IMR-90 (cell line): ENCODE results near the gene GSDMA. TPM values are rescaled to one million over a fixed set of nuclear protein-coding genes. Genes with fewer than 3 reads are reported as not detected.

Experiments used
- ATAC-seq: fragments of 200-7000 bp; cut with Tn5 transposase; 2 replicates; pipeline ENCODE4 v1.9.1; 2020; ENCODE audit warnings: low read depth, mild to moderate bottlenecking, moderate library complexity
- BruUV-seq: library from RNA; stranded (reverse); fragments of 400-500 nt; replicated peaks from 2 replicates; lab custom pipeline; 2021; lab: Mats Ljungman, UMichigan
- CTCF ChIA-PET: fragments of 300-600 bp; formaldehyde crosslinking; extraction: SDS; loops from one replicate; lab custom pipeline; 2021; ENCODE audit warnings: antibody characterized with exemption; lab: Yijun Ruan, JAX
- POLR2A ChIA-PET: fragments of 300-600 bp; sonication (Branson Sonifier 250); formaldehyde crosslinking; loops from one replicate; lab custom pipeline; 2022; ENCODE audit warnings: antibody characterized with exemption; ENCODE audit not compliant: unreplicated experiment; lab: Charles Lee
- DNase-seq: peaks from one replicate; pipeline ENCODE4 v3.0.0; 2013
- H2AFZ ChIP-seq: replicated peaks from 2 replicates; pipeline ENCODE3; 2013; ENCODE audit warnings: low read length, mild to moderate bottlenecking; ENCODE audit not compliant: poor library complexity
- H2AK5ac ChIP-seq: 2 replicates; pipeline ENCODE4 v1.6.1; 2013; ENCODE audit warnings: low read depth, low read length, inconsistent platforms
- H2AK9ac ChIP-seq: replicated peaks from 2 replicates; pipeline ENCODE3; 2013; ENCODE audit warnings: mild to moderate bottlenecking, low read depth, low read length, moderate library complexity; ENCODE audit not compliant: poor library complexity
- H2BK120ac ChIP-seq: 2 replicates; pipeline ENCODE4 v1.6.1; 2013; ENCODE audit warnings: low read depth, low read length, inconsistent platforms
- H2BK15ac ChIP-seq: 3 replicates; pipeline ENCODE4 v1.6.1; 2013; ENCODE audit warnings: low read depth, low read length, inconsistent platforms
- H2BK20ac ChIP-seq: 2 replicates; pipeline ENCODE4 v1.6.1; 2013; ENCODE audit warnings: low read depth, mild to moderate bottlenecking, inconsistent platforms, low read length, moderate library complexity
- H2BK5ac ChIP-seq: 2 replicates; pipeline ENCODE4 v1.6.1; 2013; ENCODE audit warnings: mild to moderate bottlenecking, low read depth, low read length, inconsistent platforms; ENCODE audit not compliant: poor library complexity, severe bottlenecking
- H3K14ac ChIP-seq: replicated peaks from 2 replicates; pipeline ENCODE4 v1.6.1; 2013; ENCODE audit warnings: low read depth, low read length, inconsistent platforms
- H3K18ac ChIP-seq: 2 replicates; pipeline ENCODE4 v1.6.1; 2013; ENCODE audit warnings: low read depth, low read length, control low read depth
- H3K23ac ChIP-seq: 2 replicates; pipeline ENCODE4 v1.6.1; 2013; ENCODE audit warnings: low read depth, low read length, inconsistent platforms
- H3K27ac ChIP-seq: 2 replicates; pipeline ENCODE4 v1.5.1; 2013; ENCODE audit warnings: mild to moderate bottlenecking, control low read depth, low read length; ENCODE audit not compliant: insufficient read depth
- H3K27me3 ChIP-seq: 2 replicates; pipeline ENCODE4 v1.6.1; 2013; ENCODE audit warnings: low read length; ENCODE audit not compliant: control insufficient read depth, insufficient read depth
- H3K36me3 ChIP-seq: 2 replicates; pipeline ENCODE4 v1.6.1; 2013; ENCODE audit warnings: low read length, mixed read lengths; ENCODE audit not compliant: control insufficient read depth, insufficient read depth
- H3K4ac ChIP-seq: 2 replicates; pipeline ENCODE4 v1.6.1; 2013; ENCODE audit warnings: low read depth, low read length, inconsistent platforms
- H3K4me1 ChIP-seq: 2 replicates; pipeline ENCODE4 v1.6.1; 2013; ENCODE audit warnings: low read length, mixed read lengths; ENCODE audit not compliant: control insufficient read depth, insufficient read depth
- H3K4me2 ChIP-seq: 2 replicates; pipeline ENCODE4 v1.6.1; 2013; ENCODE audit warnings: low read depth, mild to moderate bottlenecking, control low read depth, low read length, moderate library complexity
- H3K4me3 ChIP-seq: 2 replicates; pipeline ENCODE4 v1.5.1; 2013; ENCODE audit warnings: low read depth, mild to moderate bottlenecking, control low read depth, low read length, moderate library complexity; ENCODE audit not compliant: insufficient read depth
- H3K56ac ChIP-seq: 2 replicates; pipeline ENCODE4 v1.6.1; 2013; ENCODE audit warnings: low read length, inconsistent platforms; ENCODE audit not compliant: insufficient read depth; ENCODE audit errors: extremely low read depth
- H3K79me1 ChIP-seq, 2 experiments: 2 replicates each; pipeline ENCODE4 v1.6.1; 2013; ENCODE audit warnings: low read length in 2 of 2, inconsistent platforms in 1 of 2, low read depth in 1 of 2
- H3K9ac ChIP-seq: 2 replicates; pipeline ENCODE4 v1.6.1; 2013; ENCODE audit warnings: low read depth, low read length, control low read depth
- H3K9me1 ChIP-seq: 2 replicates; pipeline ENCODE4 v1.6.1; 2013; ENCODE audit warnings: low read length, inconsistent platforms; ENCODE audit not compliant: insufficient read depth
- H3K9me3 ChIP-seq: 2 replicates; pipeline ENCODE4 v1.6.1; 2013; ENCODE audit warnings: low read length; ENCODE audit not compliant: control insufficient read depth, insufficient read depth
- H4K20me1 ChIP-seq: 2 replicates; pipeline ENCODE4 v1.6.1; 2013; ENCODE audit warnings: low read length, inconsistent platforms; ENCODE audit not compliant: insufficient read depth
- H4K5ac ChIP-seq: 2 replicates; pipeline ENCODE4 v1.6.1; 2013; ENCODE audit warnings: mild to moderate bottlenecking, low read depth, low read length, control low read depth
- H4K8ac ChIP-seq, 2 experiments: 2 replicates each; pipeline ENCODE4 v1.6.1; 2013; ENCODE audit warnings: low read depth in 2 of 2, low read length in 2 of 2, control low read depth in 1 of 2, inconsistent platforms in 1 of 2
- H4K91ac ChIP-seq: 2 replicates; pipeline ENCODE4 v1.6.1; 2013; ENCODE audit warnings: low read depth, low read length, inconsistent platforms; ENCODE audit not compliant: insufficient read depth
- BHLHE40 ChIP-seq: fragments of 150-350 bp; IDR thresholded peaks from 2 replicates; pipeline ENCODE4 v1.6.1; 2016; ENCODE audit warnings: mild to moderate bottlenecking, low read depth, low read length
- CEBPB ChIP-seq: IDR thresholded peaks from 2 replicates; pipeline ENCODE4 v1.6.1; 2012; ENCODE audit warnings: low read depth, low read length, improper control_type of control experiment
- CHD1 ChIP-seq: IDR thresholded peaks from 2 replicates; pipeline ENCODE4 v1.6.1; 2012; ENCODE audit warnings: low read depth, low read length, improper control_type of control experiment
- FOS ChIP-seq: fragments of 150-350 bp; IDR thresholded peaks from 2 replicates; pipeline ENCODE4 v1.6.1; 2016; ENCODE audit warnings: low read depth, low read length
- MAFK ChIP-seq: IDR thresholded peaks from 2 replicates; pipeline ENCODE4 v1.6.1; 2012; ENCODE audit warnings: low read depth, low read length, improper control_type of control experiment
- MAZ ChIP-seq: IDR thresholded peaks from 2 replicates; pipeline ENCODE4 v1.6.1; 2012; ENCODE audit warnings: low read depth, mild to moderate bottlenecking, low read length, improper control_type of control experiment, moderate library complexity, borderline replicate concordance
- MXI1 ChIP-seq: IDR thresholded peaks from 2 replicates; pipeline ENCODE4 v1.6.1; 2012; ENCODE audit warnings: low read depth, mild to moderate bottlenecking, low read length, moderate library complexity, borderline replicate concordance
- NFE2L2 ChIP-seq: fragments of 150-350 bp; IDR thresholded peaks from 2 replicates; pipeline ENCODE4 v1.6.1; 2016; ENCODE audit warnings: low read depth, mild to moderate bottlenecking, low read length
- POLR2A ChIP-seq: IDR thresholded peaks from 2 replicates; pipeline ENCODE4 v1.6.1; 2012; ENCODE audit warnings: mild to moderate bottlenecking, low read depth, low read length
- RAD21 ChIP-seq: IDR thresholded peaks from 2 replicates; pipeline ENCODE4 v1.6.1; 2012; ENCODE audit warnings: low read length, improper control_type of control experiment
- RCOR1 ChIP-seq: IDR thresholded peaks from 2 replicates; pipeline ENCODE4 v1.6.1; 2012; ENCODE audit warnings: mild to moderate bottlenecking, low read length, improper control_type of control experiment; ENCODE audit not compliant: insufficient replicate concordance
- RFX5 ChIP-seq: IDR thresholded peaks from 2 replicates; pipeline ENCODE4 v1.8.0; 2012; ENCODE audit warnings: low read depth, mild to moderate bottlenecking, low read length, moderate library complexity
- SMC3 ChIP-seq: fragments of 150-350 bp; IDR thresholded peaks from 2 replicates; pipeline ENCODE4 v1.6.1; 2016; ENCODE audit warnings: low read depth, mild to moderate bottlenecking, antibody characterized with exemption, low read length, moderate library complexity
- WGBS, 2 experiments: methylation state at CpG; one replicate each; pipeline versions ENCODE4 v1.1.5 to v1.1.7; 2013; ENCODE audit warnings: missing lambda C conversion rate in 2 of 2; ENCODE audit not compliant: insufficient read length in 1 of 2; ENCODE audit errors: extremely low coverage in 2 of 2; 5-methylcytosine and 5-hydroxymethylcytosine counted together
- dilution Hi-C: fragments of 300-500 bp; cut with HindIII; formaldehyde crosslinking; loops from one replicate; pipeline ENCODE4 v1.14.3; 2018; ENCODE audit warnings: low sequenced_read_pairs; ENCODE audit not compliant: unreplicated experiment
- in situ Hi-C: fragments of 300-500 bp; cut with MboI; formaldehyde crosslinking; loops from 3 replicates; pipeline ENCODE4 v1.14.3; 2019; ENCODE audit warnings: low sequenced_read_pairs, inconsistent platforms, mixed read lengths
- intact Hi-C: fragments of 100-400 bp; cut with micrococcal nuclease; formaldehyde crosslinking; loops from 2 replicates; pipeline ENCODE4 v1.10.0; 2022
- polyA plus RNA-seq, 3 experiments: library from polyadenylated mRNA; depleted of rRNA; stranded (reverse); fragments of >200 nt; gene quantifications; 2 replicates each; pipeline ENCODE4 v1.2.3, GENCODE V29; 2012; ENCODE audit warnings: low replicate concordance in 1 of 3
- total RNA-seq: library from RNA; depleted of rRNA; stranded (reverse); fragments of >200 nt; gene quantifications from 2 replicates; pipeline ENCODE4 v1.2.3, GENCODE V29; 2012
- TF ChIP-seq, protein P1 (sequence below): conservative IDR thresholded peaks from 2 replicates; pipeline ENCODE4 v1.5.1; 2012; ENCODE audit warnings: mild to moderate bottlenecking, low read depth, low read length, improper control_type of control experiment
- TF ChIP-seq, protein P2 (sequence below): fragments of 150-350 bp; IDR thresholded peaks from 2 replicates; pipeline ENCODE4 v1.6.1; 2016; ENCODE audit warnings: low read depth, mild to moderate bottlenecking, low read length, moderate library complexity, borderline replicate concordance
- TF ChIP-seq, protein P3 (sequence below): fragments of 150-350 bp; IDR thresholded peaks from 2 replicates; pipeline ENCODE4 v1.6.1; 2017; ENCODE audit warnings: mild to moderate bottlenecking, antibody characterized with exemption, low read length, low read depth

Gene GSDMA
- total and polyA plus RNA-seq, 2 of the 4 experiments (the other 2 are of a cell fraction) = not detected

DNA sequence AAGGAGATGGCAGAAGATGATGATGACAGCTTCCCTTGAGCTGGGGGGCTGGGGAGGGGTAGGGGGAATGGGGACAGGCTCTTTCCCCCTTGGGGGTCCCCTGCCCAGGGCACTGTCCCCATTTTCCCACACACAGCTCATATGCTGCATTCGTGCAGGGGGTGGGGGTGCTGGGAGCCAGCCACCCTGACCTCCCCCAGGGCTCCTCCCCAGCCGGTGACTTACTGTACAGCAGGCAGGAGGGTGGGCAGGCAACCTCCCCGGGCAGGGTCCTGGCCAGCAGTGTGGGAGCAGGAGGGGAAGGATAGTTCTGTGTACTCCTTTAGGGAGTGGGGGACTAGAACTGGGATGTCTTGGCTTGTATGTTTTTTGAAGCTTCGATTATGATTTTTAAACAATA, 34.7 kb downstream of the GSDMA start:
- ChIA-PET CTCF (no interaction called here), POLR2A (no interaction called here)
- Histone ChIP-seq H3K4me1 (no peaks in the 10 kb centered on the region), H3K4me3 (no peak overlapping the region), H3K27ac (no peak overlapping the region), H3K27me3 (no peaks in the 10 kb centered on the region), H3K4ac (no peak overlapping the region), H2BK15ac (no peak overlapping the region), H3K4me2 (no peak overlapping the region), H3K56ac (no peak overlapping the region), H2BK120ac (no peak overlapping the region), H2BK20ac (no peak overlapping the region), H3K18ac (no peak overlapping the region), H2BK5ac (no peak overlapping the region), H4K20me1 (peaks cover 5% of the 10 kb centered on the region; the same call in 1 of the 2 replicates), H3K9ac (no peak overlapping the region), H2AK9ac (no peak overlapping the region), H3K36me3 (peaks cover 56% of the 10 kb centered on the region), H3K9me3 (no peaks in the 10 kb centered on the region), H4K8ac (no peak overlapping the region), H3K23ac (no peak overlapping the region), H2AFZ (no peak overlapping the region), H3K79me1 (peaks cover 0 to 5% of the 10 kb centered on the region in 2 experiments; a peak in 1 of 4 replicates), H4K91ac (no peak overlapping the region), H2AK5ac (no peak overlapping the region), H4K5ac (no peak overlapping the region), H3K14ac (no peak overlapping the region), H3K9me1 (no peaks in the 10 kb centered on the region)
- no CpG with 5 or more reads among the region's 4 CpGs for WGBS, 2 experiments
- dilution Hi-C loops (no loop called here), in situ Hi-C loops (no loop called here), intact Hi-C loops (no loop called here)
- ATAC-seq = no peak
- BruUV-seq = no TSS peak
- TF ChIP-seq MAZ (no peak), RAD21 (no peak), SMC3 (no peak), FOS (no peak), CHD1 (no peak), POLR2A (no peak), MAFK (no peak), RFX5 (no peak), RCOR1 (no peak), BHLHE40 (no peak), MXI1 (no peak), CEBPB (no peak), NFE2L2 (no peak)
- TF ChIP-seq, protein P1, sequence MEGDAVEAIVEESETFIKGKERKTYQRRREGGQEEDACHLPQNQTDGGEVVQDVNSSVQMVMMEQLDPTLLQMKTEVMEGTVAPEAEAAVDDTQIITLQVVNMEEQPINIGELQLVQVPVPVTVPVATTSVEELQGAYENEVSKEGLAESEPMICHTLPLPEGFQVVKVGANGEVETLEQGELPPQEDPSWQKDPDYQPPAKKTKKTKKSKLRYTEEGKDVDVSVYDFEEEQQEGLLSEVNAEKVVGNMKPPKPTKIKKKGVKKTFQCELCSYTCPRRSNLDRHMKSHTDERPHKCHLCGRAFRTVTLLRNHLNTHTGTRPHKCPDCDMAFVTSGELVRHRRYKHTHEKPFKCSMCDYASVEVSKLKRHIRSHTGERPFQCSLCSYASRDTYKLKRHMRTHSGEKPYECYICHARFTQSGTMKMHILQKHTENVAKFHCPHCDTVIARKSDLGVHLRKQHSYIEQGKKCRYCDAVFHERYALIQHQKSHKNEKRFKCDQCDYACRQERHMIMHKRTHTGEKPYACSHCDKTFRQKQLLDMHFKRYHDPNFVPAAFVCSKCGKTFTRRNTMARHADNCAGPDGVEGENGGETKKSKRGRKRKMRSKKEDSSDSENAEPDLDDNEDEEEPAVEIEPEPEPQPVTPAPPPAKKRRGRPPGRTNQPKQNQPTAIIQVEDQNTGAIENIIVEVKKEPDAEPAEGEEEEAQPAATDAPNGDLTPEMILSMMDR = no peak
- TF ChIP-seq, protein P2, sequence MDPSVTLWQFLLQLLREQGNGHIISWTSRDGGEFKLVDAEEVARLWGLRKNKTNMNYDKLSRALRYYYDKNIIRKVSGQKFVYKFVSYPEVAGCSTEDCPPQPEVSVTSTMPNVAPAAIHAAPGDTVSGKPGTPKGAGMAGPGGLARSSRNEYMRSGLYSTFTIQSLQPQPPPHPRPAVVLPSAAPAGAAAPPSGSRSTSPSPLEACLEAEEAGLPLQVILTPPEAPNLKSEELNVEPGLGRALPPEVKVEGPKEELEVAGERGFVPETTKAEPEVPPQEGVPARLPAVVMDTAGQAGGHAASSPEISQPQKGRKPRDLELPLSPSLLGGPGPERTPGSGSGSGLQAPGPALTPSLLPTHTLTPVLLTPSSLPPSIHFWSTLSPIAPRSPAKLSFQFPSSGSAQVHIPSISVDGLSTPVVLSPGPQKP = no peak
- TF ChIP-seq, protein P3, sequence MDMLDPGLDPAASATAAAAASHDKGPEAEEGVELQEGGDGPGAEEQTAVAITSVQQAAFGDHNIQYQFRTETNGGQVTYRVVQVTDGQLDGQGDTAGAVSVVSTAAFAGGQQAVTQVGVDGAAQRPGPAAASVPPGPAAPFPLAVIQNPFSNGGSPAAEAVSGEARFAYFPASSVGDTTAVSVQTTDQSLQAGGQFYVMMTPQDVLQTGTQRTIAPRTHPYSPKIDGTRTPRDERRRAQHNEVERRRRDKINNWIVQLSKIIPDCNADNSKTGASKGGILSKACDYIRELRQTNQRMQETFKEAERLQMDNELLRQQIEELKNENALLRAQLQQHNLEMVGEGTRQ = no peak
- no peak for DNase-seq
